Mesenchymal stem cell (in vitro differentiated cells and primary cell): ENCODE results near the gene RUBCNL.

ENCODE experiments used
- DNase-seq: peaks from one replicate; pipeline ENCODE4 v3.0.0-alpha.2; 2013
- H2AFZ ChIP-seq: one replicate; pipeline ENCODE4 v1.6.1; 2013; ENCODE audit warnings: low read depth, mild to moderate bottlenecking, control low read depth, inconsistent platforms, low read length, moderate library complexity
- H2AK5ac ChIP-seq: 2 replicates; pipeline ENCODE4 v1.6.1; 2013; ENCODE audit warnings: low read length, moderate library complexity, mild to moderate bottlenecking, inconsistent platforms; ENCODE audit not compliant: severe bottlenecking
- H2BK120ac ChIP-seq: one replicate; pipeline ENCODE4 v1.6.1; 2013; ENCODE audit warnings: low read depth, mild to moderate bottlenecking, inconsistent platforms, low read length, moderate library complexity
- H2BK12ac ChIP-seq, 2 experiments: one replicate each; pipeline ENCODE4 v1.6.1; 2013; ENCODE audit warnings: inconsistent platforms in 2 of 2, low read length in 2 of 2, mild to moderate bottlenecking in 2 of 2, moderate library complexity in 2 of 2, control low read depth in 1 of 2
- H2BK15ac ChIP-seq: one replicate; pipeline ENCODE4 v1.6.1; 2013; ENCODE audit warnings: mild to moderate bottlenecking, low read depth, inconsistent platforms; ENCODE audit not compliant: poor library complexity, severe bottlenecking
- H2BK5ac ChIP-seq: 2 replicates; pipeline ENCODE4 v1.6.1; 2013; ENCODE audit warnings: low read depth, mild to moderate bottlenecking, low read length, control low read depth, inconsistent platforms; ENCODE audit not compliant: poor library complexity, severe bottlenecking
- H3K14ac ChIP-seq, 2 experiments: one replicate each; pipeline ENCODE4 v1.6.1; 2013; ENCODE audit warnings: inconsistent platforms in 2 of 2, low read length in 2 of 2, control low read depth in 1 of 2, mild to moderate bottlenecking in 1 of 2, moderate library complexity in 1 of 2
- H3K18ac ChIP-seq, 2 experiments: one replicate each; pipeline ENCODE4 v1.6.1; 2013; ENCODE audit warnings: inconsistent platforms in 2 of 2, low read length in 2 of 2, control low read depth in 1 of 2, low read depth in 1 of 2, mild to moderate bottlenecking in 1 of 2
- H3K23ac ChIP-seq, 2 experiments: one replicate each; pipeline ENCODE4 v1.6.1; 2013; ENCODE audit warnings: inconsistent platforms in 2 of 2, low read length in 2 of 2, mild to moderate bottlenecking in 2 of 2, moderate library complexity in 2 of 2, control low read depth in 1 of 2
- H3K27ac ChIP-seq: 2 replicates; pipeline ENCODE4 v1.5.1; 2013; ENCODE audit warnings: mild to moderate bottlenecking, moderate library complexity, low read length, control low read depth, inconsistent platforms; ENCODE audit not compliant: poor library complexity, severe bottlenecking
- H3K27me3 ChIP-seq, 2 experiments: 2 replicates each; pipeline versions ENCODE4 v1.6.1 to v1.7.0; 2013; ENCODE audit warnings: low read length in 2 of 2, mild to moderate bottlenecking in 2 of 2, moderate library complexity in 2 of 2, control low read depth in 1 of 2, inconsistent platforms in 1 of 2; ENCODE audit not compliant: control insufficient read depth in 1 of 2, insufficient read depth in 1 of 2
- H3K36me3 ChIP-seq, 2 experiments: 2 replicates each; pipeline versions ENCODE4 v1.6.1 to v1.7.0; 2013; ENCODE audit warnings: low read length in 2 of 2, control low read depth in 1 of 2, inconsistent platforms in 1 of 2, low read depth in 1 of 2, mild to moderate bottlenecking in 1 of 2; ENCODE audit not compliant: insufficient read depth in 2 of 2, control insufficient read depth in 1 of 2
- H3K4ac ChIP-seq, 2 experiments: one replicate each; pipeline ENCODE4 v1.6.1; 2013; ENCODE audit warnings: inconsistent platforms in 2 of 2, low read length in 2 of 2, mild to moderate bottlenecking in 2 of 2, moderate library complexity in 2 of 2, control low read depth in 1 of 2, low read depth in 1 of 2
- H3K4me1 ChIP-seq: 2 replicates; pipeline ENCODE4 v1.6.1; 2013; ENCODE audit warnings: low read depth, low read length, control low read depth; ENCODE audit not compliant: control insufficient read depth, insufficient read depth
- H3K4me2 ChIP-seq: 2 replicates; pipeline ENCODE4 v1.6.1; 2013; ENCODE audit warnings: low read length, mild to moderate bottlenecking, inconsistent platforms; ENCODE audit not compliant: poor library complexity, severe bottlenecking
- H3K4me3 ChIP-seq, 2 experiments: 2 replicates each; pipeline versions ENCODE4 v1.5.1 to v1.7.0; 2013; ENCODE audit warnings: low read length in 2 of 2, mild to moderate bottlenecking in 2 of 2, control low read depth in 1 of 2, low read depth in 1 of 2; ENCODE audit not compliant: insufficient read depth in 1 of 2
- H3K79me1 ChIP-seq: replicated peaks from 2 replicates; pipeline ENCODE4 v1.6.1; 2013; ENCODE audit warnings: mild to moderate bottlenecking, control low read depth, low read length, inconsistent platforms; ENCODE audit not compliant: poor library complexity, severe bottlenecking
- H3K9ac ChIP-seq: 2 replicates; pipeline ENCODE4 v1.7.0; 2013; ENCODE audit warnings: mild to moderate bottlenecking, low read length, moderate library complexity
- H3K9me3 ChIP-seq: 2 replicates; pipeline ENCODE4 v1.7.0; 2013; ENCODE audit warnings: mild to moderate bottlenecking, low read length; ENCODE audit not compliant: control insufficient read depth
- H4K8ac ChIP-seq: one replicate; pipeline ENCODE4 v1.6.1; 2013; ENCODE audit warnings: inconsistent platforms, mild to moderate bottlenecking, low read length, moderate library complexity
- H4K91ac ChIP-seq: one replicate; pipeline ENCODE4 v1.6.1; 2013; ENCODE audit warnings: mild to moderate bottlenecking, low read length, inconsistent platforms
- WGBS: methylation state at CpG from one replicate; pipeline ENCODE4 v1.1.7; 2013; ENCODE audit warnings: mixed read lengths; 5-methylcytosine and 5-hydroxymethylcytosine counted together

RUBCNL gene

DNA sequence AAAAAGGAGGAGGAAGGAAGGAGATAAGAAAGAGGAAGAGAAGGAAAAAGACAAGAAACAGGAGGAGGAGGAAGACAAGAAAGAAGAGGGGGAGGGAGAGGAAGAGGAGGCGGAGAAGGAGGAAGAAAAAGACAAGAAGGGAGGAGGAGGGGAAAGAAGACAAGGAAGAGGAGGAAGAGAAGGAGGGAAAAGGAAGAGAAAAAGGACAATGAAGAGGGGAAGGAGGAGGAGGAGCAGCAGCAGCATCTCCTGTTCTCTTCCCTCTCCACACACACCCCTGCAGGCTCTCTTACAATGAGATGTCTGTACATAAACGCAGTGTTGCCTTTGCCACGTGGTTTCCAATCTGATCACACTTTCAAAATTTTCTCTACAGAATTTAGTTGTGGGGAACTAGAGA is 66.6 kb downstream of the RUBCNL start:
- H2BK12ac ChIP-seq, result no peak overlapping the region
- no peak overlapping the region for H3K4me3 ChIP-seq
- H2BK5ac ChIP-seq, result no peak overlapping the region
- 89% methylated on average over 3 of the region's 3 CpGs for WGBS
- no peak overlapping the region for H2BK15ac ChIP-seq
- no peak overlapping the region for H2AFZ ChIP-seq
- no peak overlapping the region for H3K27ac ChIP-seq
- no peak overlapping the region for H3K4me2 ChIP-seq
- H3K79me1 ChIP-seq, result no peaks in the 10 kb centered on the region
- no peaks in the 10 kb centered on the region for H3K27me3 ChIP-seq
- peaks cover 4% of the 10 kb centered on the region for H3K4me1 ChIP-seq
- no peak overlapping the region for H4K8ac ChIP-seq
- no peak for DNase-seq
- H3K36me3 ChIP-seq, result no peaks in the 10 kb centered on the region
- H3K18ac ChIP-seq, result no peak overlapping the region
- H3K14ac ChIP-seq, result no peak overlapping the region
- H3K23ac ChIP-seq, result no peak overlapping the region
- no peak overlapping the region for H3K4ac ChIP-seq
- no peak overlapping the region for H4K91ac ChIP-seq
- H2AK5ac ChIP-seq, result no peak overlapping the region
- no peaks in the 10 kb centered on the region for H3K9me3 ChIP-seq
- no peak overlapping the region for H3K9ac ChIP-seq
- no peak overlapping the region for H2BK120ac ChIP-seq

DNA sequence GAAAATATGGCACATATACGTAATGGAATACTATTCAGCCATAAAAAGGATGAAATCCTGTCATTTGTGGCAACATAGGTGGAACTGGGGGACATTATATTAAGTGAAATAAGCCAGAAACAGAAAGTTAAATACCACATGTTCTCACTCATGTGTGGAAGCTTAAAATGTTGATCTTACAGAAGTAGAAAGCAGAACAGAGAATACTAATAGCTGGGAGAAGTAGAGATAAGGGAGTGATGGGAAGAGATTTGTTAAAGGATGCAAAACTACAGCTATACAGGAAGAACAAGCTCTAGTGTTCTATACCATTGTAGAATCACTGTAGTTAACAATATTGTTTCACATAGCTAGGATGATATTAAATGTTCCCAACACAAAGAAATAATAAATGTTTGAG is 68.1 kb downstream of the RUBCNL start:
- no peaks in the 10 kb centered on the region for H3K36me3 ChIP-seq
- H2BK15ac ChIP-seq, result no peak overlapping the region
- no peaks in the 10 kb centered on the region for H3K9me3 ChIP-seq
- no peaks in the 10 kb centered on the region for H3K79me1 ChIP-seq
- H2BK120ac ChIP-seq, result no peak overlapping the region
- no peak overlapping the region for H3K4me2 ChIP-seq
- no peak for DNase-seq
- H3K23ac ChIP-seq, result no peak overlapping the region
- no peak overlapping the region for H4K8ac ChIP-seq
- no peak overlapping the region for H3K14ac ChIP-seq
- H3K9ac ChIP-seq, result no peak overlapping the region
- no peak overlapping the region for H2AFZ ChIP-seq
- H3K27me3 ChIP-seq, result no peaks in the 10 kb centered on the region
- H4K91ac ChIP-seq, result no peak overlapping the region
- H3K18ac ChIP-seq, result no peak overlapping the region
- no peak overlapping the region for H2BK5ac ChIP-seq
- H2AK5ac ChIP-seq, result no peak overlapping the region
- H3K4me3 ChIP-seq, result no peak overlapping the region
- no peak overlapping the region for H2BK12ac ChIP-seq
- no peak overlapping the region for H3K4ac ChIP-seq
- 86% methylated on average over 1 of the region's 1 CpG for WGBS
- peaks cover 2% of the 10 kb centered on the region for H3K4me1 ChIP-seq
- H3K27ac ChIP-seq, result no peak overlapping the region

DNA sequence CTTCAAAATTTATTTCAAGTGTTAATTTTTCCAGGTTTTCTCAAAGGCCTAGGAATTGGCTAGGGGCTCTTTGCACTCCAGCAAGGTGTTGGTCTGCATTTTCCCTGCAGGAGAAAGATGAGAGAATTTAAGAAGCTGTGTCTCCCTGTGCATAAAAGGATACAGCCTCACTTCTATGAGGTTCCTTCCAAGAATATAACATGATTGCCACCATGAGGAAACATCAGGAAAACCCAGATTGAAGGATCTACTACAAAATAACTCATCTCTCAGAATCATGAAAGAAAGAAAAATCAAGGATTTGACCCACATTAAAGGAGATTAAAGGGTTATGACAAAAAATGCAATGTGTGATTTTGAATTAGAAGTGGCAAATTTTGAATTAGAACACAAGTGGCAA is 69.9 kb downstream of the RUBCNL start:
- no peak overlapping the region for H2BK15ac ChIP-seq
- no peaks in the 10 kb centered on the region for H3K79me1 ChIP-seq
- H2AK5ac ChIP-seq, result no peak overlapping the region
- no peak overlapping the region for H2AFZ ChIP-seq
- H3K9ac ChIP-seq, result no peak overlapping the region
- peaks cover 2% of the 10 kb centered on the region for H3K4me1 ChIP-seq
- no peaks in the 10 kb centered on the region for H3K9me3 ChIP-seq
- H3K23ac ChIP-seq, result no peak overlapping the region
- no peaks in the 10 kb centered on the region for H3K27me3 ChIP-seq
- H3K4me2 ChIP-seq, result no peak overlapping the region
- H3K36me3 ChIP-seq, result no peaks in the 10 kb centered on the region
- H2BK5ac ChIP-seq, result no peak overlapping the region
- no peak overlapping the region for H3K14ac ChIP-seq
- no peak overlapping the region for H3K18ac ChIP-seq
- H3K27ac ChIP-seq, result no peak overlapping the region
- H2BK120ac ChIP-seq, result no peak overlapping the region
- H3K4me3 ChIP-seq, result no peak overlapping the region
- no peak overlapping the region for H4K8ac ChIP-seq
- H3K4ac ChIP-seq, result no peak overlapping the region
- H2BK12ac ChIP-seq, result no peak overlapping the region
- DNase-seq, result peak; percentile 13
- H4K91ac ChIP-seq, result no peak overlapping the region

DNA sequence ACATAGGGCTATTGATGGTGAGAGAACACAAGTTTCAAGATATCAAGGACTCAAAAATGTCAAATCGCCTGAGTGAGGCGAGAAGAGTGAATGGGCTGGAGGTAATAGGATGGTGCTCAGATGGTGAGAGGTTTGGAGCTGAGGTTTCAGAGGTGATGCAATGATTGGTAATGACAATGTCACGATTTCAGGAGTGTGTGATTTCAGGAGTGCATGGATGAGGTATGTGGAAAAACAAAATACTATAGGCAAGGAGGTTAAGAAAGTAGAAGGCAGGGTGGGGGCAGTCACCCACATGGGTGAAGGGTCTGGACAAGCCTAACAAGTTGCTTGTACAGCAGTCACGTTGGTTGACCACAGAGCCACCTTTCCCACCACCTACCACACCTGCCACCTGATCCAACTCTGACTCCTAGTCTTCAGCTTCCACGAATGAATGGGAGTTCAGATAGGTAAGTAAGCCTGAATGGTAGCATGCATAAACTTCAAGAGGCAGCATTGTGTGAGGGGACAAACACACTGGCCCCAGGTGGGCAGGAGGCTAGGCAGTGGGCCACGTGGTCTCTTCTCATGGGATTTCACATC is 71.5 kb downstream of the RUBCNL start:
- Histone ChIP-seq H3K4ac (no peak overlapping the region), H3K9ac (no peak overlapping the region), H2AK5ac (no peak overlapping the region), H3K4me2 (no peak overlapping the region), H3K18ac (no peak overlapping the region), H3K4me3 (no peak overlapping the region), H3K36me3 (no peaks in the 10 kb centered on the region), H3K79me1 (no peaks in the 10 kb centered on the region), H3K23ac (peak overlapping the region in 1 of 2 experiments; percentile 5), H3K27me3 (no peaks in the 10 kb centered on the region), H3K9me3 (no peaks in the 10 kb centered on the region), H2BK12ac (no peak overlapping the region), H4K8ac (peak overlapping the region; percentile 31), H2AFZ (no peak overlapping the region), H2BK15ac (peak overlapping the region; percentile 92), H2BK5ac (no peak overlapping the region), H3K4me1 (no peaks in the 10 kb centered on the region), H3K14ac (no peak overlapping the region), H3K27ac (no peak overlapping the region), H4K91ac (no peak overlapping the region), H2BK120ac (no peak overlapping the region)
- WGBS, result 91% methylated on average over 5 of the region's 6 CpGs
- no peak for DNase-seq
